Neural cell (in vitro differentiated cells): ENCODE measurements around the gene RABGEF1.

Experiments
- EP300 ChIP-seq: fragments of 450-650 bp; conservative IDR thresholded peaks from 2 replicates; pipeline ENCODE4 v1.6.1; 2014; ENCODE audit warnings: antibody characterized with exemption, mild to moderate bottlenecking, moderate library complexity; ENCODE audit not compliant: poor library complexity, severe bottlenecking
- EZH2 ChIP-seq: fragments of 200-600, 300-800 bp; shearing (Covaris generic), sonication (generic); IDR thresholded peaks from 2 replicates; pipeline ENCODE4 v1.6.1; 2014; ENCODE audit warnings: antibody characterized with exemption, low read length, borderline replicate concordance, mild to moderate bottlenecking; ENCODE audit not compliant: insufficient read depth, poor library complexity, severe bottlenecking

- TF ChIP-seq EZH2 (no peak), EP300 (no peak)
Measured at GRCh38 chr7:66845379-66846095, 105.0 kb downstream of the RABGEF1 start.
